PC-9 (cell line): ENCODE results near the gene UGT2B7. TPM values are rescaled to one million over a fixed set of nuclear protein-coding genes. Genes with fewer than 3 reads are reported as not detected.

ENCODE experiments used
- BruUV-seq: library from RNA; stranded (reverse); fragments of 400-500 nt; replicated peaks from 2 replicates; lab custom pipeline; 2021; lab: Mats Ljungman, UMichigan
- CTCF ChIA-PET: fragments of 300-600 bp; sonication (Branson Sonifier 250); formaldehyde crosslinking; loops from one replicate; lab custom pipeline; 2022; ENCODE audit warnings: antibody characterized with exemption; lab: Charles Lee
- POLR2A ChIA-PET: fragments of 300-600 bp; sonication (Branson Sonifier 250); formaldehyde crosslinking; loops from one replicate; lab custom pipeline; 2022; ENCODE audit warnings: antibody characterized with exemption; ENCODE audit not compliant: unreplicated experiment; lab: Charles Lee
- DNase-seq, 2 experiments: peaks; one replicate each; pipeline versions ENCODE4 v3.0.0 to v3.0.0-alpha.2; 2015 to 2022; ENCODE audit warnings: mixed read lengths in 1 of 2
- H2AFZ ChIP-seq: fragments of 200-600 bp; sonication (generic); 2 replicates; pipeline ENCODE4 v1.8.1; 2017; ENCODE audit warnings: antibody characterized with exemption
- H3F3A ChIP-seq: fragments of 200-600 bp; sonication (generic); 2 replicates; pipeline ENCODE4 v1.8.1; 2017; ENCODE audit warnings: antibody characterized with exemption, mild to moderate bottlenecking, low read depth; ENCODE audit not compliant: insufficient read depth
- H3K27ac ChIP-seq: fragments of 200-600 bp; sonication (generic); 2 replicates; pipeline ENCODE4 v1.6.1; 2016; ENCODE audit warnings: mixed run types
- H3K27me3 ChIP-seq: fragments of 200-600 bp; sonication (generic); 2 replicates; pipeline ENCODE4 v1.6.1; 2016; ENCODE audit warnings: low read depth, mixed run types; ENCODE audit not compliant: insufficient read depth
- H3K36me3 ChIP-seq: fragments of 200-600 bp; sonication (generic); 2 replicates; pipeline ENCODE4 v1.6.1; 2016; ENCODE audit warnings: low read depth, mixed run types
- H3K4me1 ChIP-seq: fragments of 200-600 bp; sonication (generic); replicated peaks from 2 replicates; pipeline ENCODE4 v1.6.1; 2016; ENCODE audit warnings: mixed run types; ENCODE audit not compliant: insufficient read depth
- H3K4me2 ChIP-seq: fragments of 200-600 bp; sonication (generic); 2 replicates; pipeline ENCODE4 v1.6.1; 2017; ENCODE audit warnings: mixed run types
- H3K4me3 ChIP-seq: fragments of 200-600 bp; sonication (generic); 2 replicates; pipeline ENCODE4 v1.6.1; 2016; ENCODE audit warnings: mixed run types
- H3K79me2 ChIP-seq: fragments of 200-600 bp; sonication (generic); 2 replicates; pipeline ENCODE4 v1.6.1; 2017; ENCODE audit warnings: low read depth, mixed run types
- H3K9me2 ChIP-seq: fragments of 200-600 bp; sonication (generic); 2 replicates; pipeline ENCODE4 v1.8.1; 2017; ENCODE audit warnings: mild to moderate bottlenecking; ENCODE audit not compliant: insufficient read depth
- H3K9me3 ChIP-seq: fragments of 200-600 bp; sonication (generic); 2 replicates; pipeline ENCODE4 v1.8.1; 2016; ENCODE audit warnings: low read depth; ENCODE audit not compliant: insufficient read depth
- H4K20me1 ChIP-seq: fragments of 200-600 bp; sonication (generic); 2 replicates; pipeline ENCODE4 v1.8.1; 2017; ENCODE audit not compliant: insufficient read depth
- EZH2 ChIP-seq: fragments of 200-600 bp; sonication (generic); IDR thresholded peaks from 2 replicates; pipeline ENCODE4 v1.8.0; 2017; ENCODE audit warnings: antibody characterized with exemption, low read depth
- intact Hi-C: fragments of 100-400 bp; cut with micrococcal nuclease; formaldehyde crosslinking; loops from one replicate; pipeline ENCODE4 v1.10.0; 2022; ENCODE audit not compliant: unreplicated experiment
- total RNA-seq: library from RNA; stranded (reverse); gene quantifications from 2 replicates; pipeline ENCODE4 v1.2.3, GENCODE V29; 2021
- TF ChIP-seq, protein P1 (sequence below): fragments of 200-600 bp; sonication (generic); conservative IDR thresholded peaks from 2 replicates; pipeline ENCODE4 v1.6.1; 2017; ENCODE audit warnings: mixed run types, antibody characterized with exemption, mild to moderate bottlenecking, moderate library complexity

The UGT2B7 gene
- total RNA-seq, 1 experiment from 2014 or later: not detected

DNA sequence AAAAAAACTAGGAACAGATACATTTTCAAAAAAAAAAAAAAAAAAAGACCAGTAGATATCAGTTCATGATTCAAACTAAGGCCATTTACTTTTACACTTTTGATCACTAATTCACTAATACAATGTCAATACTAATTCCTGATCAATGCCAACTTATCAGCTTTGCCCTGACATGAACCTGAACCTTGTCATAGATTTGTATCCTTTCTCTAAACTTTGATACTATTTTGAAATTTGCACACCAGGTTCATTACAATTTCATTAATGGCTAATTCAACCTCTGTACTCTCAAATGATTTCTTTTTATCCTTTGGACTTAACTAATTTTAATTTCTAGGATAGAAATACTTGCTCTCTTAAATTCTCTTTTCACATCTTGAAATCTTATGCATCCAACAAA, 37.7 kb downstream of the UGT2B7 start:
- no peaks in the 10 kb centered on the region for H3K36me3 ChIP-seq
- no peak for DNase-seq
- no peaks in the 10 kb centered on the region for H3K27me3 ChIP-seq
- H3K4me1 ChIP-seq: no peaks in the 10 kb centered on the region
- no peak overlapping the region for H2AFZ ChIP-seq
- intact Hi-C loops: no loop called here
- no peak for TF ChIP-seq EZH2
- TF ChIP-seq, protein P1, sequence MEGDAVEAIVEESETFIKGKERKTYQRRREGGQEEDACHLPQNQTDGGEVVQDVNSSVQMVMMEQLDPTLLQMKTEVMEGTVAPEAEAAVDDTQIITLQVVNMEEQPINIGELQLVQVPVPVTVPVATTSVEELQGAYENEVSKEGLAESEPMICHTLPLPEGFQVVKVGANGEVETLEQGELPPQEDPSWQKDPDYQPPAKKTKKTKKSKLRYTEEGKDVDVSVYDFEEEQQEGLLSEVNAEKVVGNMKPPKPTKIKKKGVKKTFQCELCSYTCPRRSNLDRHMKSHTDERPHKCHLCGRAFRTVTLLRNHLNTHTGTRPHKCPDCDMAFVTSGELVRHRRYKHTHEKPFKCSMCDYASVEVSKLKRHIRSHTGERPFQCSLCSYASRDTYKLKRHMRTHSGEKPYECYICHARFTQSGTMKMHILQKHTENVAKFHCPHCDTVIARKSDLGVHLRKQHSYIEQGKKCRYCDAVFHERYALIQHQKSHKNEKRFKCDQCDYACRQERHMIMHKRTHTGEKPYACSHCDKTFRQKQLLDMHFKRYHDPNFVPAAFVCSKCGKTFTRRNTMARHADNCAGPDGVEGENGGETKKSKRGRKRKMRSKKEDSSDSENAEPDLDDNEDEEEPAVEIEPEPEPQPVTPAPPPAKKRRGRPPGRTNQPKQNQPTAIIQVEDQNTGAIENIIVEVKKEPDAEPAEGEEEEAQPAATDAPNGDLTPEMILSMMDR: no peak
- no peak overlapping the region for H3K4me2 ChIP-seq
- no peak overlapping the region for H3K4me3 ChIP-seq
- no peaks in the 10 kb centered on the region for H3K9me2 ChIP-seq
- H3K79me2 ChIP-seq: no peaks in the 10 kb centered on the region
- H3F3A ChIP-seq: no peaks in the 10 kb centered on the region
- H3K27ac ChIP-seq: no peak overlapping the region
- ChIA-PET POLR2A (no interaction called here), CTCF (no interaction called here)
- no TSS peak for BruUV-seq
- H4K20me1 ChIP-seq: no peaks in the 10 kb centered on the region
- H3K9me3 ChIP-seq: no peaks in the 10 kb centered on the region

DNA sequence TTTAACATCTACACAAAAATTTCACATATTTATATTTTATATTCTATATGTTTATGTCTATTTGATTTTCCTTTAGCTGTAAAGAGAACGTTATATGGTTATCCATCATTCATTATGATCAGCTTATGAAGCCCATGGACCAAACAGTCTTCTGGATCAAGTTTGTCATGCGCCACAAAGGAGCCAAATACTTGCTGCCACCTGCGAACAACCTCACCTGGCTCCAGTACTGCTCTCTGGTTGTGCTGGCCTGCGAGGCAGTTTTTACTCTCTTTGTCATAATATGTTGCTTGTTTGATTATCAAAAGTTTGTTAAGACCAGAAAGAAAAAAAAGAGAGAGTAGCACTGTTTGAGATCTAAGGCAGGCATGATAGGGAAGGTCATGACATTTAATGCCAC, 38.2 kb downstream of the UGT2B7 start:
- Histone ChIP-seq H3K27me3 (no peaks in the 10 kb centered on the region), H3K4me1 (no peaks in the 10 kb centered on the region), H2AFZ (no peak overlapping the region), H3K4me2 (no peak overlapping the region), H3K9me2 (no peaks in the 10 kb centered on the region), H3K36me3 (no peaks in the 10 kb centered on the region), H3K4me3 (no peak overlapping the region), H3K27ac (no peak overlapping the region), H3K79me2 (no peaks in the 10 kb centered on the region), H3F3A (no peaks in the 10 kb centered on the region), H4K20me1 (no peaks in the 10 kb centered on the region), H3K9me3 (no peaks in the 10 kb centered on the region)
- ChIA-PET POLR2A (no interaction called here), CTCF (no interaction called here)
- no TSS peak for BruUV-seq
- intact Hi-C loops: no loop called here
- no peak for DNase-seq
- no peak for TF ChIP-seq EZH2
- TF ChIP-seq, protein P1: no peak

DNA sequence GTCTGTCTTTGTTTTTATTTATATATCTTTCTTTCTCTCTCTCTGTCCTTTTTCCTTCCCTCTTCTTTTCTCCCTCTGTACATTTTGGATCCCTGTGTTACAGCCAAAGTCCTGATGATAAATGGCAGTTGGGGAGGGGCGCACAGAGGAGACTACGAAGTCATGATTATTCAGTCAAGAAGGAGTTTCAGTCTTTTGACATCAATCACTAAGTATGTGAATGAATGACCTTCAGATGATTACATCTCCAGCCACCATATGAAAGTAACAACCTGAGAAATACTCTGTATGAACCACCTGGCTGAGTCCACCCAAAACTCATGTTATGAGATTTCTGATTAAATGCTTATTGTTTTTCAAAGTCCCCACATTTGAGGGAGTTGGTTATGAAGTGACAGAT, 45.0 kb downstream of the UGT2B7 start:
- H2AFZ ChIP-seq: no peak overlapping the region
- no peaks in the 10 kb centered on the region for H3K9me3 ChIP-seq
- H3K27ac ChIP-seq: no peak overlapping the region
- no peaks in the 10 kb centered on the region for H3K27me3 ChIP-seq
- no peaks in the 10 kb centered on the region for H3K4me1 ChIP-seq
- H3K4me3 ChIP-seq: no peak overlapping the region
- H3K9me2 ChIP-seq: no peaks in the 10 kb centered on the region
- H3K36me3 ChIP-seq: no peaks in the 10 kb centered on the region
- no peak overlapping the region for H3K4me2 ChIP-seq
- no peaks in the 10 kb centered on the region for H4K20me1 ChIP-seq
- ChIA-PET CTCF (no interaction called here), POLR2A (no interaction called here)
- H3K79me2 ChIP-seq: no peaks in the 10 kb centered on the region
- H3F3A ChIP-seq: no peaks in the 10 kb centered on the region
- no TSS peak for BruUV-seq
- TF ChIP-seq, protein P1: no peak
- TF ChIP-seq EZH2: no peak
- intact Hi-C loops: no loop called here
- no peak for DNase-seq
